Ishikawa (cell line): ENCODE results near the gene SLC5A10.

ENCODE experiments used
- RAD21 ChIP-seq: IDR thresholded peaks from 2 replicates; pipeline ENCODE4 v1.6.1; 2012; ENCODE audit warnings: low read depth
- REST ChIP-seq: IDR thresholded peaks from 2 replicates; pipeline ENCODE4 v1.6.1; 2012; ENCODE audit warnings: low read depth, mild to moderate bottlenecking
- TAF1 ChIP-seq: IDR thresholded peaks from 2 replicates; pipeline ENCODE4 v1.6.1; 2012; ENCODE audit warnings: low read depth, mild to moderate bottlenecking
- USF1 ChIP-seq: IDR thresholded peaks from 2 replicates; pipeline ENCODE4 v1.6.1; 2012
- YY1 ChIP-seq: IDR thresholded peaks from 2 replicates; pipeline ENCODE4 v1.6.1; 2012; ENCODE audit warnings: low read depth

- TF ChIP-seq RAD21 (no peak), USF1 (no peak), YY1 (no peak), REST (no peak), TAF1 (no peak)
Measured at GRCh38 chr17:18950944-18951905, 740 bp upstream of the SLC5A10 start.
